ENCODE results near the gene HKDC1.
"Not testable (repeated sequence)": the region's sequence is repeated elsewhere in the genome, so short reads cannot be mapped to it uniquely, and the experiment has no call there.

HKDC1 gene, protein sequence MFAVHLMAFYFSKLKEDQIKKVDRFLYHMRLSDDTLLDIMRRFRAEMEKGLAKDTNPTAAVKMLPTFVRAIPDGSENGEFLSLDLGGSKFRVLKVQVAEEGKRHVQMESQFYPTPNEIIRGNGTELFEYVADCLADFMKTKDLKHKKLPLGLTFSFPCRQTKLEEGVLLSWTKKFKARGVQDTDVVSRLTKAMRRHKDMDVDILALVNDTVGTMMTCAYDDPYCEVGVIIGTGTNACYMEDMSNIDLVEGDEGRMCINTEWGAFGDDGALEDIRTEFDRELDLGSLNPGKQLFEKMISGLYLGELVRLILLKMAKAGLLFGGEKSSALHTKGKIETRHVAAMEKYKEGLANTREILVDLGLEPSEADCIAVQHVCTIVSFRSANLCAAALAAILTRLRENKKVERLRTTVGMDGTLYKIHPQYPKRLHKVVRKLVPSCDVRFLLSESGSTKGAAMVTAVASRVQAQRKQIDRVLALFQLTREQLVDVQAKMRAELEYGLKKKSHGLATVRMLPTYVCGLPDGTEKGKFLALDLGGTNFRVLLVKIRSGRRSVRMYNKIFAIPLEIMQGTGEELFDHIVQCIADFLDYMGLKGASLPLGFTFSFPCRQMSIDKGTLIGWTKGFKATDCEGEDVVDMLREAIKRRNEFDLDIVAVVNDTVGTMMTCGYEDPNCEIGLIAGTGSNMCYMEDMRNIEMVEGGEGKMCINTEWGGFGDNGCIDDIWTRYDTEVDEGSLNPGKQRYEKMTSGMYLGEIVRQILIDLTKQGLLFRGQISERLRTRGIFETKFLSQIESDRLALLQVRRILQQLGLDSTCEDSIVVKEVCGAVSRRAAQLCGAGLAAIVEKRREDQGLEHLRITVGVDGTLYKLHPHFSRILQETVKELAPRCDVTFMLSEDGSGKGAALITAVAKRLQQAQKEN

DNA sequence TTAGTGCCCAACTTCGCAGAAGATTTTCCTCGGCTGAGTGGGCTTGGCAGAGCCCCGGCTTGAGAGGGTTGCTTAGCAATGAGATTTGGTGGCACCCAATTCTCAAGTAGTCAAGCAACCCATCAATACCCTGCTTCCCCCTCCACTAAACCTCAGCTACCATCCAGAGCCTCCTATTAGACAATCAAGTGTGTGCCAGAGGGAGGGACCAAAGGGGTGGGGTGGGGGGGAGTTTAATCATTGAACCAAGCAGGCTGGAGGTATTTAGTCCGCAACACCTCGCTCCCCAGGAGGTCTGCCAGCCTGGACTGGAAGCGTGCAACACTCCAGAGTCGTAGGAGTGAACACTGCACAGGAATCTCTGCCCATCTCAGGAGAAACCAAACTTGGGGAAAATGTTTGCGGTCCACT is at the start of gene HKDC1:
TSS of gene HKDC1 (plus strand) at position 292 of the 411 bp plus-strand sequence. CDS start at position 396, 104 bp downstream.
- DNase-seq (ENCODE audit: low read depth): no peak

GRCh38 chr10:69172241-69172982 is 47.7 kb upstream of the HKDC1 start:
- DNase-seq (ENCODE audit: low read depth): no peak

DNA sequence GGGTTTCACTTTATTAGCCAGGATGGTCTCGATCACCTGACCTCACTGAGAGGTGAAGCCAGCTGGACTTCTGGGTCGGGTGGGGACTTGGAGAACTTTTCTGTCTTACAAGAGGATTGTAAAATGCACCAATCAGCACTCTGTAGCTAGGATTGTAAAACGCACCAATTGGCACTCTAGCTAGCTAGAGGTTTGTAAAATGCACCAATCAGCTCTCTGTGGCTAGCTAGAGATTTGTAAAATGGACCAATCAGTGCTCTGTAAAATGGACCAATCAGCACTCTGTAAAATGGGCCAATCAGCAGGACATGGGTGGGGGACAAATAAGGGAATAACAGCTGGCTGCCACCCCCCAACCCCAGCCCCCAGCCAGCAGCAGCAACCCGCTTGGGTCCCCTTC is 44.8 kb upstream of the HKDC1 start:
- DNase-seq (ENCODE audit: low read depth): not testable (repeated sequence)

DNA sequence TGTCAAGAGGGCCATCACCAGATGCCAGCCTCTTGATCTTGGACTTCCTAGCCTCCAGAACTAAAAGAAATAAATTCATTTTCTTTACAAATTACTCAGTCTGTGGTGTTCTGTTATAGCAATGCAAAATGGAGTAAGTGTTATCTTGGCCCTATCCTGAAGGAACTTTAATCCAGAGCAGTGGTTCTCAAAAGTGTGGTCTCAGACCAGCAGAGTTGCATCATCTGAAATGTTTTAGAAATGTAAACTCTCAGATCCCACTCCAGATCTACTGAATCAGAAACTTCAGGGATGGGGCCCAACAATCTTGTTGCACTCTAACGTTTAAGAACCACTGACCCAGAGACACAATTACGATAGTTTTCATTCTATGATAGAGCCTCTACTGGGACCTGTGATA is 43.3 kb upstream of the HKDC1 start:
- DNase-seq (ENCODE audit: low read depth): no peak

GRCh38 chr10:69179089-69179742 is 40.9 kb upstream of the HKDC1 start:
- DNase-seq (ENCODE audit: low read depth): peak; percentile 1

DNA sequence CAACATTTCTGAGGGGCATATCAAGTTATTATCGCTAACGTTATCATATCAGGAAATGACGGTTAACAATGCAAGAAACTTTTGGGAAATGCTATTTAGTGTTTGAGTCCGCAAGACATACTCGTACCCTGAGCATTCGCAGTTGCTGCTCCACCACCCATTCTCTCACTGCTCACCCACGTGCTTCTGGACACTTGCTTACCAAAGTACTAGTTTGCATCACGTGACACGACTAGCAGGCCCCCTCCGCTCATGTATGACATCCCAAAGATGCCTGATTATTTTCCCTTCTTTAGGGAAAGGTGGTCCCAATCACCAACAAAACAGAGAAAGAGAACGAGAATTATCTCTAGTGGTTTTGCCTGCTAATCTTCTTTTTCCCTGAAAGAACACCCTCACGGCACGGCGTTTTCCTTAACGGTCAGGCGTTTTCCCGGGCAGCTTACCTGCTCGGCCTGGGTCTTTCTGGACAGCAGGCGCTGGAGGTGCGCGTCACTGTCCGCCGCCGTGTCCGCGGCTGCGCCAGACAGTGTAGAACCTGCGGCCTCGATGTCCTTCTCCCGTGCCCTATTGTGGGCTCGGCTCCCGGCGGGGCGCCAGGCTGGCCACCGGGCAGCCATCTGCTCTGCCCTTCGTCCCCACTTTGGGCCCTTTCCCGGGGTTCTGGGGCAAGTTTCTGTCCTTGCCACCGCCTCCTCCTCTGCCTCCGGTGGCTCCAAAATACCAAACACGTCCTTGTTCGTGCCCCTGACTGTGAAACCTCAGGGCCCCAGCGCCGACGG is 40.2 kb upstream of the HKDC1 start, which contains the start of gene SUPV3L1:
TSS of gene SUPV3L1 (plus strand) at position 492 of the 782 bp plus-strand sequence. CDS start at position 550, 58 bp downstream.
- DNase-seq (ENCODE audit: low read depth): peak; percentile 69

GRCh38 chr10:69180525-69181204 is 39.5 kb upstream of the HKDC1 start:
- no peak for DNase-seq (ENCODE audit: low read depth)

GRCh38 chr10:69181433-69181832 is 38.7 kb upstream of the HKDC1 start:
- DNase-seq (ENCODE audit: low read depth): no peak

GRCh38 chr10:69182005-69182404 is 38.1 kb upstream of the HKDC1 start:
- DNase-seq (ENCODE audit: low read depth): no peak

GRCh38 chr10:69186524-69186923 is 33.6 kb upstream of the HKDC1 start:
- no peak for DNase-seq (ENCODE audit: low read depth)

GRCh38 chr10:69201045-69201444 is 19.1 kb upstream of the HKDC1 start:
- no peak for DNase-seq (ENCODE audit: low read depth)

GRCh38 chr10:69202332-69202731 is 17.8 kb upstream of the HKDC1 start:
- DNase-seq (ENCODE audit: low read depth): no peak

- no peak for DNase-seq (ENCODE audit: low read depth)
These were observed 11.4 kb upstream of the HKDC1 start for GRCh38 chr10:69208761-69209160.

DNA sequence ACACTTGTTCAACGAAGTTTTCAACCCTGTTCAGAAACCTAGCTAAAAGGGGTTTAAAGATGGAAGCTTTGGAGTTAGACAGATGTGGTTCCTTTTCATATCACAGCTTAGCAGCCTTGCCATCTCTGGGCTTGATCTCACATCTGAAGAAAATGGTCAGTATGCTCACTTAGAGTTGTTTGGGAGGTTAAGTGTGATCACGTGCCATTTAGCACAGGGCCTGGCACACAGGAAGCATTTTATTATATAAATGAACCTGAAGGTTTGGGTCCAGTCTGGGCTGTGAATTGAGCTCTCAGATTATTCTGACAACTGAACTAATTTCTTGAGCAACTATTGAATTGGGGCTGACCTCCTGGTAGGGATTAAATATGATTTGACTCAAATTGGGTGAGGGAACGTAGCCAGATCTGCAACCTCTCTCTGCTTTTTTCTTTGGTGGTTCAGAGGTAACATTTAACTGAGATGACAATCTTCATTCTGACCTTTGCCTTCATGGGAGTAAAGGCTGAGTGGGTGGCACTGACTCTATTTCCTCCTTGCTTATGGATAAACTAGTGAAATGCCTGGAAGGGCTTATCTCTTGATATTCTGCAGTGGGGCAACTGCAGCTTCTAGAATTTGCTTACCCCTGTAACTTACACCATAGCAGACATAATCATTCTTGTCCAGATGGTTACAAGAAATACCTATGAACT is 10.2 kb upstream of the HKDC1 start:
- no peak for DNase-seq (ENCODE audit: low read depth)

- DNase-seq (ENCODE audit: low read depth): no peak
These were observed 9.0 kb upstream of the HKDC1 start for GRCh38 chr10:69211104-69211503.

- no peak for DNase-seq (ENCODE audit: low read depth)
These were observed 8.6 kb upstream of the HKDC1 start for GRCh38 chr10:69211524-69211923.

- DNase-seq (ENCODE audit: low read depth): no peak
These were observed 6.4 kb upstream of the HKDC1 start for GRCh38 chr10:69213591-69214311.

- no peak for DNase-seq (ENCODE audit: low read depth)
These were observed 5.4 kb upstream of the HKDC1 start for GRCh38 chr10:69214666-69215131.
